ENCODE data around the gene SYNRG. TPM values are rescaled to one million over a fixed set of nuclear protein-coding genes. Genes with fewer than 3 reads are reported as not detected.
A peak's percentile ranks its signal among the peaks of the same experiment; 100 is the strongest.

Gene SYNRG
- total RNA-seq, 1 donor from 2014 or later = 22.3 TPM

- ATAC-seq = no peak
Observed at GRCh38 chr17:37494971-37495370, 114.2 kb downstream of the SYNRG start.

DNA sequence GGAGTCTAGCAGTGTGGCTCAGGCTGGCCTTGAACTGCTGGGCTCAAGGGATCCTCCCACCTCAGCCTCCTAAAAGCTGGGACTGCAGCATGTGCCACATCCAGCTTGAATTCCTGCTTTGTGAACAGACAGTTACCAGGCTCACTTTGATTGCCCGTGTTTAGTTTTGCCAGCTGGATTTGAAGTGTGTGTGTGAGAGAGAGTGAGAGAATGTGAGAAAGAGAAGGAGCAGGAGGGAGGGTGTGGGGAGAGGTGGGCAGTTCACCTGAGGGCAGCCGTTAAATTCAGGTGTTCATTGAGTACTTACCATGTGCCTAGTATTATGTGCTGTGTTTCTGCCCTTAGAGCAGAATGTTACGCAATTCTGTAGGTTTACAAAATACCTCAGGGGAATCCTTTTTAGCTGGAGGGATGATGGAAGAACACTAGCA is 114.8 kb downstream of the SYNRG start:
- ATAC-seq = no peak

DNA sequence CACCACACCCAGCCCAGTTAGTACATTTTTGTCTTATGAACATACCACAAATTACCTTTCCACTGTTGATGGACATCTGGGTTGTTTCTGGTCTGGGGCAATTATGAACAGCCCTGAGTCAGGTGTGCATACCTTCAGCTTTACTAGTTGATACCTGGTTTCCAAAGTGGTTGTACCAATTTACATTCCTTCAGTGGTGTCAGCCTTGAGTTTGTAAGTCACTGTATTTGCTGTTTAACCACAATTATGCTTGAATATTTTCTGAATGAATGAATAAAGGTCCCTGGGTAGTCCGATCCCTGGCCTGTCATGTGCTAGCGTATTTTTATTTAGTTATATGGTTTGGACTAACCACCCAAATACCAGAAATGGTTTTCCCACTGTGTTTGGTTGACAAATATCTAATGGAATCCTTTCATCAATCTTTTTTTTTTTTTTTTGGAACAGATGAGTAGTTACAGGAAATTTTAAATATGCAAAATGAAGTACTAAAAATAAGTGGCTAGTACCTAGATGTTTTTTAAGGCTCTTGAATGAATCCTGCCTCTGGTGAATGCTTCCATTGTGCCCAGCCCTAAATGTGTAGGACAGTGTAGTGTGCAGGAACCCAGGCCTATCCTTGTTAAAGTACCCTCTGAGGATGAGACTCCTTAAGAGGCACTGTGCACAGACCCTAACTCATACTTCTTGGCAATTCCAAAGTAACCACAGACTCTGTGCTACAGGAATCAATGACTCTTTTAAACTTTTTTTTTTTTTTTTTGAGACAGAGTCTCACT is 115.8 kb downstream of the SYNRG start:
- ATAC-seq = no peak

GRCh38 chr17:37492167-37492566 is 117.1 kb downstream of the SYNRG start:
- ATAC-seq = no peak

DNA sequence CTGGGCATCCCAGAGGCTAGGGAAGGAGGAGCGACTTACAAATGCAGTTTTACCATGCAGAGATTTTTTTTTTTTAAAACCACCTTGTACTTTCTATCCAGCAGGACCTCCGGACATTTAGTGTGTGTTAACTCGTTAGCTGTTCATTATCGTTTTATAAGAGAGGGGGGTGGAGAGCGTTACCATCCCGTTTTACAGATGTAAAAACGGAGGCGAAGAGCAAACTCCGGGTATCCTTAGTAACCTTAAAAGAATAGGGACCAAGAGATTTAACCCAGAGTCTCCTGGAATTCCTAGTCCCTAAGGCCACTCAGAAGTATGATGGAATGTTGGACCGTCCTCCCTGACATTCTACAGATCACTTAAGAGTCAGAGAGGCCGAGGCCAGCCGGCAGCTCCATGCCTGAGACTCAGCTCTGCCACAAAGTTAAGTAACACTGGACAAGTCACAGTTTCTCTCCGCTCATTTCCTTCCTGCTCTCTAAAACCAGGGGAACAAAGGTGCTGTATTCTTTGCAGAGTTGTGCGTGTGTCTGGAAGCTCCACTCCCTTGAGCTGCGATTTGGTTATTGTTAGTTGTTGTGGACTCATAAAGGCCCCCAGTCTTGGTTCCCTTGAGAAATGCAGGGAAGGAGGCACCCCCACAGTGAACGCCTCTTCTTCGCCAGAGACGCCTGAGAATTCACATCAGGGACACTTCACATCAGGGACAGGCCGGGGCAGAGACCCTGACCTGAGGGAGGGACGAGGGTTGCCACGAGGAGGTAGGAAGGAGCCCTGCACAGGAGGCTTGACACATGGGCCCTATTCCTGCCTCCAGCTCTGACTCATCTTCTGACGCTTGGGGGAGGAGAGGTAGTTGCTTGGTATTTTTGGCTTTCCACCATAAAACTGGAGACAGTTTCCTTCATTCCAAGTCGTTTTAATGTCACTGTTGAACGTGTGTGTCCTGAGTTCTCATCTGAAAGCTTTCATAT is 118.3 kb downstream of the SYNRG start:
- peak; percentile 60 for ATAC-seq

DNA sequence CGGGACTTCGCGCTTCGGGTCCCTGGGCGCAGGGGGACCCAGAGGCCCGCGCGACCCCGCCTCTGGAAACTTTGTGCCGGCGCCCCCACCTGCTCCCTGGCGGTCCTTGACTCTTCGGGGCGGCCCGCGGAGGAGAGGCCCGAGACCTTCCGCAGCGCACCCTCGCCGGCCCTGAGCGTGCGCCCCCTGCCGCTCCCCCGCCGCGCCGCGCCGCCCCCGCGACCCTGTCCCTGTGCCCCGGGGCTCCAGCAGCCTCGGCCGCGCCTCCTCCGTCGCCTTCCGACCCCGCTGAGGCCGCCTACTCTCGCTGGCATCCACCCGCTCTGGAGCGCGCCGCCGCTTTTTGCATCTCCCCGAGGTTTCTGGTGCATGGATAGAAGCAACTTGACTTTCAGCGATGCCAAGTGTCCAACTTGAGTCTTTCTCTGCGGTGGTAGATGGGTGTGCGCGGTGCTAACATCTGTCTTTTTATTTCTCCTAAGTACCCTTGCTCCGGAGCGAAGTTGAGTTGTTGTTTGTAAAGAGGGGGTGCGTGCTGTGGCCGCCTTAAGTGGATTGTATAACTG is 119.1 kb downstream of the SYNRG start:
- peak; percentile 9 for ATAC-seq

GRCh38 chr17:37489197-37490001 is 119.8 kb downstream of the SYNRG start, which contains the start of gene DUSP14:
Gene DUSP14, plus strand, starts transcription at chr17:37489891. Its CDS starts 22,382 bp downstream, at chr17:37512273.
- peak; percentile 71 for ATAC-seq

GRCh38 chr17:37488607-37489196 is 120.5 kb downstream of the SYNRG start:
- ATAC-seq = peak; percentile 86

GRCh38 chr17:37488009-37488604 is 121.1 kb downstream of the SYNRG start:
- peak; percentile 55 for ATAC-seq

- no peak for ATAC-seq
Observed at GRCh38 chr17:37485938-37486570, 123.2 kb downstream of the SYNRG start.

GRCh38 chr17:37483311-37484039 is 125.7 kb downstream of the SYNRG start:
- no peak for ATAC-seq

DNA sequence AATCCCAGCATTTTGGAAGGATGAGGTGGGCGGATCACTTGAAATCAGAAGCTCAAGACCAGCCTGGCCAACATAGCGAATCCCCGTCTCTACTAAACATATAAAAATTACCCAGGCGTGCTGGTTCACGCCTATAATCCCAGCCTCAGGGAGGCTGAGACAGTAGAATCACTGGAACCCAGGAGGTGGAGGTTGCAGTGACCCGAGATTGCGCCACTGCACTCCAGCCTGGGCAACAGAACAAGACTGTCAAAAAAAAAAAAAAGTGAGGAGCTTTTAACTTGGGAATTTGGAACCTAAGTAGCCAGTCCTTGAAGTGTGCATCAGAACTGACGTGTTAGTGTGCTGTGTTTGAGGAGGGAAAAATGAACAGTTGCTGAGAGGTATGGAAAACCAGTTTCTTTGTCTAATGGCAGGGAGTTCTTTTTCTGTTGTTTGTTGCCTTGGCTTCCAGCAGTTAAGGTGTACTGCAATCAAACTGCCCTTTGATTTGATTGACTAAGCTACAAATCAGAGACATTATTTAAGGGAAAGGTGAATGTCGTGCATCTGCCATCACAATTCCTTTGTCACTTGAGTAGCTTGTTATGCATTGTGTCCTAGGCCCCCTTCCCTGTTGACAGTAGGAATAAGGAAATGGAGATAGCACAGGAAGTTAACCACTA is 128.1 kb downstream of the SYNRG start:
- ATAC-seq = peak; percentile 56

DNA sequence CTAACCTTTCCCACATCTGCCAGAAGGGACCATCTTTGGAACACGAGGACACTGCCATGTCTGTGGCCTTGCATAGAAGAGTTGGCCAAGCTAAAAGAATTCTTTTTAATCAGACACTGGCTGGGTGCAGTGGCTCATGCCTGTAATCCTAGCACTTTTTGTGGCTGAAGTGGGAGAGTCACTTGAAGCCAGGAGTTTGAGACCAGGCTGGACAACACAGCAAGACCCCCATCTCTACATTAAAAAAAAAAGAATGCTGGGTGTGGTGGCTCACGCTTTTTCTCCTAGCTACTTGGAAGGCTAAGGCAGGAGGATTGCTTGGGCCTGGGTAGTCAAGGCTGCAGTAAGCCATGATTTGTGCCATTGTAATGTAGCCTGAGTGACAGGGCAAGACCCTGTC is 128.8 kb downstream of the SYNRG start:
- ATAC-seq = no peak

DNA sequence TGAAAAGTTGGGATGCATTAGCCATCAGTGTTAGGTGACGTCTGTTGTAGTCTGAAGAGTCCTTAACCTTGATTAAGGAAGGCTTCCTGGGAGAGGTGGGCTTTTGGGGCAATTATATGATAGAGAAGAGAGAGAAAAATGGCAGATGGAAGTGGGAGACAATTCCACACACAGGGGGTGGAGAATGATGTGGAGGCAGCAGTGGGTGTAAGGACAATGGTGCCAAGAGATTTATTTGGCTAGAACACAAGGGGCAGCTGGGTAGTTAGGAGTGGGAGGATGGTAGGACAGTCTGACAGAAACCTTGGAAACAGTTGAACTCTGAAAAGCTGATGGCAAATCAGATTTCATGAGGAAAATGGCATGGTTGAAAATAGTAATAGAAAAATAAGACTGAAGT is 130.2 kb downstream of the SYNRG start:
- ATAC-seq = no peak

DNA sequence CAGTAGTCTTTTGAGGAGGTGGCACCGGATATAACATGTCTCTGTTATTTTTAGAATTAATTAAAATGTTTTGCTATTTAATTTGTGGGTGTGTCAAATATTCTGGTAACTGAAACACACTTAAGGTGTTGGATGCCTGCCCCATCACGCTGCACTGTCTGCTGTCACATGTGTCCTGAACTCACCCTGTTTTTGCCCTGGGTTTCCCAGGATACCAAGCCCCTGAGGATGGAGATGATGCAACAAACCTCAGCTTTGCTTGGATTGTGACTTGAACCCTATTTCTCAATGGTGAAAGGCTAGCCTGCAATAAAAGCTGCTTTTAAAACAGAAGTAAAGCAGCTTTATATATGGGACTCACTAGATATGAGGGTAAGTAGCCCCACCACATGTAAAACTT is 131.0 kb downstream of the SYNRG start:
- no peak for ATAC-seq

GRCh38 chr17:37476431-37477120 is 132.6 kb downstream of the SYNRG start:
- peak; percentile 91 for ATAC-seq

DNA sequence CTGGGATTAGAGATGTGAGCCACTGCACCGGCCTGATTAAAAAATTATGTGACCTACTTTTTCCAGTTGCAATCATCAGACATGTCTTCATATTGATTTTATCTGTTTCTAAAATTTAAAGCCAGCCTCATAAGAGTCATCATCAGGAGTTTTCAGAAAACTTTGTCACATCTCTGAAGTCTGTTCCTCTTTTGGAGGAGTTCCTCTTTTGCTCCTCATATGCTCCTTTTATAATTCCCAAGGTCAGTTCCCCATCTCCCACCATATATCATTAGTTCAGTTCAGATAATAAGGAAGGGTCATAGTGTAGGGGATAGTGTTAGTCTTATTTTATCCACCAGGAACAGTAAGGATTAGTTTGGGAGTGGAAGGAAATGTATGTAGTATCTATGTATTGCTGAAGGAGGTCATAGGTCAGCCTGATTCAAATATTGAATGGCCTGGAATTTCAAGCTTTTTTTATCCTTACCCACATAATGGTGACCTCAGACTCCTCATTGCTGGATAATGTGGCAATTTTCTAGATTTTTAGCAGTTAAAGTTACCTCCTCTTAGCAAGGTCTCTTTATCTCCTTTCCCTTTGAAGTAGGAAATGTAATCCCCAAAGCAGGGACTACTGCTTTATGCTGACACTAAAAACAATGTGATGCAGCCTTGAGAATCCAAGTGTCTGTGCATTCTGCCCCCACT is 133.3 kb downstream of the SYNRG start:
- peak; percentile 6 for ATAC-seq

- ATAC-seq = no peak
Observed at GRCh38 chr17:37470181-37470580, 139.0 kb downstream of the SYNRG start.
